ENCODE measurements around the gene ABCA4.
A peak's percentile ranks its signal among the peaks of the same experiment; 100 is the strongest.

The ABCA4 gene

DNA sequence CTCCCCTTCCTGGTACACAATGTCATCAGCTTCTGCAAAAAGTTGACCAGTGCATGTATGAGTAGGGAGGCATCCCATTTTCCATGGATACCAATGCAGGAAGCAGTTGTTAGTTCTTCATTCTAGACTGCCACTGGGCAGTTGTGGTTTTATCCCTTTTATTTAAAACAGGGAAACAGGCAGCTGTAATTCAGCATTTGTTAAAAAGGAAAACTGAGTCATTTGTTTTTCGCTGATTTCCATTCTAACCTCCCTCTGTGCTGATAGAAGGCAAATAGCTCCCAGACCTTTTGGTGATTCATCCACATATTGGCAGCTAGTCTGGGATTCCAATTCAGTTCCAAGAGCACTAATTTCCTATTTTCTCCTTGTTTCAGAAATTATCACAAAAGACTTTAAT lies 21.1 kb upstream of the ABCA4 start:
- Histone ChIP-seq H3K4me3 (ENCODE audit: low read length, poor library complexity, severe bottlenecking) (no peak overlapping the region), H3K9me2 (replicated peaks; ENCODE audit: low read depth, low read length) (no peaks in the 10 kb centered on the region), H2AFZ (ENCODE audit: low read length) (peak overlapping the region; percentile 10), H3K4me1 (ENCODE audit: insufficient read depth, low read length, poor library complexity, severe bottlenecking) (no peaks in the 10 kb centered on the region), H3F3A (ENCODE audit: low read depth) (no peaks in the 10 kb centered on the region), H3K9ac (ENCODE audit: low read depth, low read length, poor library complexity, severe bottlenecking) (no peak overlapping the region), H3K9me3 (ENCODE audit: insufficient read depth, low read depth, low read length) (no peaks in the 10 kb centered on the region), H3K79me2 (ENCODE audit: insufficient read depth, low read length) (no peaks in the 10 kb centered on the region), H3K4me2 (ENCODE audit: low read depth, low read length, poor library complexity, severe bottlenecking) (no peak overlapping the region), H3K36me3 (ENCODE audit: insufficient read depth, low read length) (no peaks in the 10 kb centered on the region), H4K20me1 (ENCODE audit: insufficient read depth, low read length, poor library complexity, severe bottlenecking) (no peaks in the 10 kb centered on the region), H3K27me3 (ENCODE audit: insufficient read depth, low read length, poor library complexity, severe bottlenecking) (no peaks in the 10 kb centered on the region)
- TF ChIP-seq, protein P1, sequence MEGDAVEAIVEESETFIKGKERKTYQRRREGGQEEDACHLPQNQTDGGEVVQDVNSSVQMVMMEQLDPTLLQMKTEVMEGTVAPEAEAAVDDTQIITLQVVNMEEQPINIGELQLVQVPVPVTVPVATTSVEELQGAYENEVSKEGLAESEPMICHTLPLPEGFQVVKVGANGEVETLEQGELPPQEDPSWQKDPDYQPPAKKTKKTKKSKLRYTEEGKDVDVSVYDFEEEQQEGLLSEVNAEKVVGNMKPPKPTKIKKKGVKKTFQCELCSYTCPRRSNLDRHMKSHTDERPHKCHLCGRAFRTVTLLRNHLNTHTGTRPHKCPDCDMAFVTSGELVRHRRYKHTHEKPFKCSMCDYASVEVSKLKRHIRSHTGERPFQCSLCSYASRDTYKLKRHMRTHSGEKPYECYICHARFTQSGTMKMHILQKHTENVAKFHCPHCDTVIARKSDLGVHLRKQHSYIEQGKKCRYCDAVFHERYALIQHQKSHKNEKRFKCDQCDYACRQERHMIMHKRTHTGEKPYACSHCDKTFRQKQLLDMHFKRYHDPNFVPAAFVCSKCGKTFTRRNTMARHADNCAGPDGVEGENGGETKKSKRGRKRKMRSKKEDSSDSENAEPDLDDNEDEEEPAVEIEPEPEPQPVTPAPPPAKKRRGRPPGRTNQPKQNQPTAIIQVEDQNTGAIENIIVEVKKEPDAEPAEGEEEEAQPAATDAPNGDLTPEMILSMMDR (conservative IDR thresholded peaks at IDR 0.05; ENCODE audit: low read length): no peak
- TF ChIP-seq EZH2phosphoT487 (IDR thresholded peaks at IDR 0.05; ENCODE audit: borderline replicate concordance): no peak

DNA sequence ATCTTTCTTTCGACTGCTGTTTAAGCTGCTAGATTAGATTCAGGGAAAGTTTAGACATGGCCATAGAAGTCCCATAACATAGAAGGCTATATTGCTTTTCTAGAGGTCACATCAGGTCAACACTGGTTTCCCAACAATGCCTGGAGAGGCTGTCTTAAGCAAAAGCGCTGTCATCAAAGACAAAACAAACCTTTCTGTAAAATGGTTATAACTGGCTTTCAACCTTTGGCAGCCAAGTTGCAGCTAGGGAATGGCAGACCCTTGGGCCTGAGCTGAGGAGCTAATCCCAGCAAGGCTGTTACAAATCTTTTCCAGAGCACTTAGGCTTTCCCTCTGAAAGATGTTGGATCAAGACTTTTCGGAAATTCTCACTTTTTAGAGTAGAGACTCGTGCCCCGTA lies 11.2 kb upstream of the ABCA4 start:
- no peaks in the 10 kb centered on the region for H3K79me2 ChIP-seq (ENCODE audit: insufficient read depth, low read length)
- H3K4me1 ChIP-seq (ENCODE audit: insufficient read depth, low read length, poor library complexity, severe bottlenecking): no peaks in the 10 kb centered on the region
- no peaks in the 10 kb centered on the region for H3K9me2 ChIP-seq (replicated peaks; ENCODE audit: low read depth, low read length)
- no peak overlapping the region for H3K4me3 ChIP-seq (ENCODE audit: low read length, poor library complexity, severe bottlenecking)
- H3K9ac ChIP-seq (ENCODE audit: low read depth, low read length, poor library complexity, severe bottlenecking): no peak overlapping the region
- H3K4me2 ChIP-seq (ENCODE audit: low read depth, low read length, poor library complexity, severe bottlenecking): no peak overlapping the region
- TF ChIP-seq, protein P1 (conservative IDR thresholded peaks at IDR 0.05; ENCODE audit: low read length): no peak
- TF ChIP-seq EZH2phosphoT487 (IDR thresholded peaks at IDR 0.05; ENCODE audit: borderline replicate concordance): no peak
- no peaks in the 10 kb centered on the region for H4K20me1 ChIP-seq (ENCODE audit: insufficient read depth, low read length, poor library complexity, severe bottlenecking)
- no peaks in the 10 kb centered on the region for H3K27me3 ChIP-seq (ENCODE audit: insufficient read depth, low read length, poor library complexity, severe bottlenecking)
- no peaks in the 10 kb centered on the region for H3F3A ChIP-seq (ENCODE audit: low read depth)
- no peaks in the 10 kb centered on the region for H3K36me3 ChIP-seq (ENCODE audit: insufficient read depth, low read length)
- no peak overlapping the region for H2AFZ ChIP-seq (ENCODE audit: low read length)
- H3K9me3 ChIP-seq (ENCODE audit: insufficient read depth, low read depth, low read length): peaks cover 6% of the 10 kb centered on the region; the same call in 1 of the 2 replicates

GRCh38 chr1:94130851-94131595 lies 10.1 kb upstream of the ABCA4 start:
- Histone ChIP-seq H3K4me2 (ENCODE audit: low read depth, low read length, poor library complexity, severe bottlenecking) (no peak overlapping the region), H3K9me2 (replicated peaks; ENCODE audit: low read depth, low read length) (no peaks in the 10 kb centered on the region), H3K4me1 (ENCODE audit: insufficient read depth, low read length, poor library complexity, severe bottlenecking) (no peaks in the 10 kb centered on the region), H3F3A (ENCODE audit: low read depth) (no peaks in the 10 kb centered on the region), H3K79me2 (ENCODE audit: insufficient read depth, low read length) (no peaks in the 10 kb centered on the region), H3K9ac (ENCODE audit: low read depth, low read length, poor library complexity, severe bottlenecking) (no peak overlapping the region), H3K27me3 (ENCODE audit: insufficient read depth, low read length, poor library complexity, severe bottlenecking) (no peaks in the 10 kb centered on the region), H3K36me3 (ENCODE audit: insufficient read depth, low read length) (no peaks in the 10 kb centered on the region), H3K9me3 (ENCODE audit: insufficient read depth, low read depth, low read length) (peaks cover 6% of the 10 kb centered on the region; the same call in 1 of the 2 replicates), H4K20me1 (ENCODE audit: insufficient read depth, low read length, poor library complexity, severe bottlenecking) (no peaks in the 10 kb centered on the region), H2AFZ (ENCODE audit: low read length) (no peak overlapping the region), H3K4me3 (ENCODE audit: low read length, poor library complexity, severe bottlenecking) (no peak overlapping the region)
- TF ChIP-seq, protein P1 (conservative IDR thresholded peaks at IDR 0.05; ENCODE audit: low read length): no peak
- no peak for TF ChIP-seq EZH2phosphoT487 (IDR thresholded peaks at IDR 0.05; ENCODE audit: borderline replicate concordance)

All from Loucy (cell line).